Astrocyte of the spinal cord (primary cell): Measurements from ENCODE around the gene MAGI2.

ENCODE experiments used
- DNase-seq: peaks from one replicate; pipeline ENCODE4 v3.0.0; 2011; ENCODE audit warnings: low read depth, low spot score
- H3K4me3 ChIP-seq: 2 replicates; pipeline ENCODE4 v1.5.1; 2011; ENCODE audit warnings: low read depth, mild to moderate bottlenecking, low read length, moderate library complexity
- in situ Hi-C: cut with HindIII; loops from 2 replicates; pipeline ENCODE4 v1.10.0; 2017; ENCODE audit warnings: low sequenced_read_pairs
- TF ChIP-seq, protein P1 (sequence below): IDR thresholded peaks from 2 replicates; pipeline ENCODE4 v1.5.1; 2012; ENCODE audit warnings: low read depth, mild to moderate bottlenecking, low read length, inconsistent platforms

MAGI2 gene

DNA sequence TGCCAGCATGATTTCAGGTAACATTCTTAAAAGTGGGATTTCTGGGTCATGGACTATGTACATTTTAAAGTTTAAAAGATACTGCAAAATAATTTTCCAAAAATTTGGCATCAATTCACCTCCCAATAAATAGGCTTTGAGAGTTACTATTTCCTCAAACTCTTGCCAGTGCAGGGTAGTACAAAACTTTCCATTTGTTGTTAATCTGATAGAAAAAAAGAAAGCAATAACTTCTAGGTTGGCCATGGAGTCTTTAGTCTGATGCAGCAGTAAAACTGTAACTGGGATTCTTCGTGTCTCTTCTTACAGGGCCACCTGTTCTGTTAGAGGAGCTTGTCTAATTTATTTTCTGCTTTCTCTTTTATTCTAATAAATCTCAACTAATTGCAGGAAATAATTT, 241.1 kb downstream of the MAGI2 start:
- DNase-seq, result no peak
- TF ChIP-seq, protein P1, sequence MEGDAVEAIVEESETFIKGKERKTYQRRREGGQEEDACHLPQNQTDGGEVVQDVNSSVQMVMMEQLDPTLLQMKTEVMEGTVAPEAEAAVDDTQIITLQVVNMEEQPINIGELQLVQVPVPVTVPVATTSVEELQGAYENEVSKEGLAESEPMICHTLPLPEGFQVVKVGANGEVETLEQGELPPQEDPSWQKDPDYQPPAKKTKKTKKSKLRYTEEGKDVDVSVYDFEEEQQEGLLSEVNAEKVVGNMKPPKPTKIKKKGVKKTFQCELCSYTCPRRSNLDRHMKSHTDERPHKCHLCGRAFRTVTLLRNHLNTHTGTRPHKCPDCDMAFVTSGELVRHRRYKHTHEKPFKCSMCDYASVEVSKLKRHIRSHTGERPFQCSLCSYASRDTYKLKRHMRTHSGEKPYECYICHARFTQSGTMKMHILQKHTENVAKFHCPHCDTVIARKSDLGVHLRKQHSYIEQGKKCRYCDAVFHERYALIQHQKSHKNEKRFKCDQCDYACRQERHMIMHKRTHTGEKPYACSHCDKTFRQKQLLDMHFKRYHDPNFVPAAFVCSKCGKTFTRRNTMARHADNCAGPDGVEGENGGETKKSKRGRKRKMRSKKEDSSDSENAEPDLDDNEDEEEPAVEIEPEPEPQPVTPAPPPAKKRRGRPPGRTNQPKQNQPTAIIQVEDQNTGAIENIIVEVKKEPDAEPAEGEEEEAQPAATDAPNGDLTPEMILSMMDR, result no peak
- in situ Hi-C loops, result no loop called here
- no peak overlapping the region for H3K4me3 ChIP-seq

DNA sequence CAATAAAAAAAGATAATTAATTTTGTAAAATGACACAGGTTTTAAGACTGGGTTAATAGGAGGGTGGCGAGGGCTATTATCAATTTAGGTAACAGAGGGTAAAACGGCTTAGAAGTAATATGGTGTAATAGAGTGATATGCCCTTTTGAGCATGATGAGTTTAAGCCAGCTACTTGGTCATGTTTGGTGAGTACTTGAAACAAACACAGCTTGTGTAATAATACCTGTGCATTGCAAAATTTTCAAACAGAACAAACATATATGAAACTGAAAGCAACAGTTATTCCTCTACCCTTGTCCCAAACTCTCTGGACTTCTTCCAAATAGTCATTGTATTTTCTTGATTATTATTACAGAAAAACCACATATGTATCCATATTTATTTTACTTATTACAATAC, 241.7 kb downstream of the MAGI2 start:
- in situ Hi-C loops, result no loop called here
- H3K4me3 ChIP-seq, result no peak overlapping the region
- no peak for DNase-seq
- TF ChIP-seq, protein P1, result no peak

DNA sequence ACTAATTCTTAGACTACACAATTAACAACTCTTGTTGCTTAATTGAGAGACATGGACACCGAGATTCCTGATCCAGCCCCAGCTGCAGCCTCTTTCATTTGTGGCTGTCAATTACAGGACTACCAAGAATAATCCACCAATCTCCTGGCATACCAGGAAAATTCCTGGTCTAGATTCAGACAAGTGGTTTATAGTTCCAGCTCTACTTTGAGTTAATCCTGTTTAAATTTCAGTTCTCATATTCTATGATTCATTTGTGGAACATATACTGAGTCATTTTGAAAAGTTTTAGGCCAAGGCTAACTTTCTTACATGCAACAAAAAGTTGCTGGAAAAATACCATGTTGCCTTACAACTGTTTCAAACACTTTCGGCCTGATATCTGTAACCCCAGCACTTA, 253.5 kb downstream of the MAGI2 start:
- TF ChIP-seq, protein P1, result no peak
- DNase-seq, result no peak
- in situ Hi-C loops, result no loop called here
- no peak overlapping the region for H3K4me3 ChIP-seq

DNA sequence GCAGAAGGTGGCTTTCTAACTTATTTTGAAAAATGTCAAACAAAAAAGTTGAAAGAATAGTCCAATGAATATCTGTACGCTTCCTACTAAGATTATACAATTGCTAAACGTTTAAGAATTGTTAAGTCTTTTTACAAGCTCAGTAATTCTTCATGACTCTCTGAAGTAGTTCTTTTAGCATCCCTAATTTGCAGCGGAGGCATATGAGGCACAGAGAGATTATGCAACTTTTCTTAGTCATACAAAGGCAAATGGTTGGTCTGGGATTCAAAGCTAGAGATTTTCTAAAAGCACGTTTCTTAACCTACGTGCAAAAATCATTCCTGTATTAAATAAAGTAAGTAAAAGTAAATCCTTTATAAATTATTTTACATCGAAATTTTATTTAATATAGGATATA, 254.2 kb downstream of the MAGI2 start:
- no peak for DNase-seq
- TF ChIP-seq, protein P1, result no peak
- H3K4me3 ChIP-seq, result no peak overlapping the region
- in situ Hi-C loops, result no loop called here

DNA sequence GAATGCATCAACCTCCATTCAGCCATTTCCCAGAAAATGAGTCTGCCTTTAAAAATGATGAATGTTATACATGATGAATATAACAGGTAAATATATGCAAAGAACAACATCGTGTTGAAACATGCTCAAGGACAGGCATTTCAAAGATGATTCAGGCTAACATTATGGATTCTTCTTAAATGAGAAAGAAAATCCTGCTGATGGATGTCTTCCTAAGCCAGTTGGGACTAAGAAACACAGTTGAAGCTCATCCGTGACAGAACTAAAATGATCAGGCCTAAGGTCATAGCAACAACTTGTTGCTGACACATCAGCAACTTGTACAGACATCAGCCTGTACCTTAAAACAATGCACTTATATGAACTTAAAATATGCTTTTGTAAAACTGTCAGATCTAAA, 267.9 kb downstream of the MAGI2 start:
- DNase-seq, result no peak
- TF ChIP-seq, protein P1, result no peak
- no peak overlapping the region for H3K4me3 ChIP-seq
- in situ Hi-C loops, result no loop called here

DNA sequence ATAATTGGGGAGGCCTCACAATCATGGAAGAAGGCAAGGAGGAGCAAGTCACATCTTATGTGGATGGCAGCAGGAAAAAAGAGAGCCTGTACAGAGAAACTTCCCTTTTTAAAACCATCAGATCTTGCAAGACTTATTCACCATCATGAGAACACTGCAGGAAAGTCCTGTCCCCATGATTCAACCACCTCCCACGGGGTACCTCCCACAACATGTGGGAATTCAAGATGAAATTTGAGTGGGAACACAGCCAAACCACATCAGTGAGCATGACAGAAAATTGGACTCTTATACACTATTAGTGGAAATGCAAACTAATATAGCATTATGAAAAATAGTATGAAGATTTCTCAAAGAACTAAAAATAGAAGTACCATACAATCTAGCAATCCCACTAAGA, 271.2 kb downstream of the MAGI2 start:
- TF ChIP-seq, protein P1, result no peak
- in situ Hi-C loops, result no loop called here
- no peak overlapping the region for H3K4me3 ChIP-seq
- DNase-seq, result peak; percentile 86

DNA sequence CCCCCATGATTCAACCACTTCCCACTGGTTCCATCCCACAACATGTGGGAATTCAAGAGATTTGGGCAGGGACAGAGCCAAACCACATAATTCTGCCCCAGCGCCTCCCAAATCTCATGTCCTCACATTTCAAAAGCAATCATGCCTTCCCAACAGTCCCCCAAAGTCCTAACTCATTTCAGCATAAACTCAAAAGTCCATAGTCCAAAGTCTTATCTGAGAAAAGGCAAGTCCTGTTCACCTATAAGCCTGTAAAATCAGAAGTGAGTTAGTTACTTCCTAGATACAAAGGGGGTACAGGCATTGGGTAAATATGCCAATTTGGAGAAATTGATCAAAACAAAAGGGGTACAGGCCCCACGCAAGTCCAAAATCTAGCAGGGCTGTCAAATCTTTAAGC, 272.9 kb downstream of the MAGI2 start:
- no peak for DNase-seq
- in situ Hi-C loops, result no loop called here
- H3K4me3 ChIP-seq, result no peak overlapping the region
- TF ChIP-seq, protein P1, result no peak
